Ascending aorta (tissue), 2 donors: ENCODE measurements around the gene SMAD2. TPM values are rescaled to one million over a fixed set of nuclear protein-coding genes. Genes with fewer than 3 reads are reported as not detected.

Experiments
- DNase-seq, 2 donors: peaks; one replicate each; pipeline ENCODE4 v3.0.0-alpha.2; 2019; ENCODE audit warnings: low spot score in 2 of 2
- H3K27ac ChIP-seq, 2 donors: fragments of 200-600 bp; sonication (generic); one replicate each; pipeline ENCODE4 v1.5.1; 2016 to 2017; ENCODE audit warnings: mild to moderate bottlenecking in 1 of 2
- H3K27me3 ChIP-seq: fragments of 200-600 bp; sonication (generic); one replicate; pipeline ENCODE4 v1.5.1; 2017
- H3K36me3 ChIP-seq, 2 donors: fragments of 200-600 bp; sonication (generic); one replicate each; pipeline ENCODE4 v1.5.1; 2016
- H3K4me1 ChIP-seq, 2 donors: fragments of 200-600 bp; sonication (generic); one replicate each; pipeline ENCODE4 v1.5.1; 2016 to 2017; ENCODE audit warnings: mild to moderate bottlenecking in 1 of 2
- H3K4me3 ChIP-seq, 2 donors: fragments of 200-600 bp; sonication (generic); one replicate each; pipeline ENCODE4 v1.5.1; 2016 to 2017; ENCODE audit warnings: mild to moderate bottlenecking in 1 of 2
- H3K9me3 ChIP-seq, 2 donors: fragments of 200-600 bp; sonication (generic); one replicate each; pipeline ENCODE4 v1.5.1; 2016
- CTCF ChIP-seq, 3 experiments: fragments of 200-600 bp in 2 of 3; fragments of 450-650 bp in 1 of 3; sonication (generic) in 2 of 3; IDR thresholded peaks; one replicate each; pipeline ENCODE4 v1.5.1; 2016 to 2019; ENCODE audit warnings: antibody characterized with exemption in 3 of 3, mild to moderate bottlenecking in 1 of 3, moderate library complexity in 1 of 3
- intact Hi-C: fragments of 100-400 bp; cut with DNase I; formaldehyde crosslinking; loops from one replicate; pipeline ENCODE4 v1.15.1; 2023
- total RNA-seq: library from RNA; depleted of rRNA; stranded (reverse); fragments of >200 nt; gene quantifications from one replicate; pipeline ENCODE4 v1.1.0, GENCODE V29; 2016

SMAD2 gene
- total RNA-seq, 1 donor from 2014 or later = 14.0 TPM

DNA sequence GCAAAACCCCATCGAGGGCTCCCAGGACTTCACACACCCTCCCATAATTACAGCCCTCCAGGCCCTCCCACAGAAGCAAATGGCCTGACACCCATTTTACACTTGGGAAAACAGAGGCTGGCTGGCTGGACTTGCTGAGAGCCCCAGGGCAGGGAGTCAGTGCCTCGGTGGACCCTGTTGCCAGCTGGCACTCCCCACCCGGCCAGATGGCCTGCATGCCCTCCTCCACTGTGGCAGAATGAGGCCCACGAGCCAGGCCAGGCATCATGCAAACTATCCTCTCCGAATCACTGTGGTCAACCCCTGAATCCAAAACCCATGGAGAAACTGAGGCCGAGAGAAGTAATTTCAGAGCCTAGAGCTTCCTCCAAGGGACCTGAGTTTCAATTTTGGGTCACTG, 129.7 kb downstream of the SMAD2 start:
- DNase-seq = no peak
- Histone ChIP-seq H3K36me3 (no peaks in the 10 kb centered on the region), H3K27me3 (no peaks in the 10 kb centered on the region), H3K4me3 (no peak overlapping the region), H3K4me1 (no peaks in the 10 kb centered on the region), H3K27ac (no peak overlapping the region), H3K9me3 (peaks cover 0 to 3% of the 10 kb centered on the region in 2 donors)
- TF ChIP-seq CTCF (IDR thresholded peaks at IDR 0.05) = no peak
- intact Hi-C loops = no loop called here

GRCh38 chr18:47800248-47800647, 130.2 kb downstream of the SMAD2 start:
- Histone ChIP-seq H3K27ac (no peak overlapping the region), H3K9me3 (no peaks in the 10 kb centered on the region), H3K36me3 (no peaks in the 10 kb centered on the region), H3K4me1 (peaks cover 0 to 3% of the 10 kb centered on the region in 2 donors), H3K4me3 (no peak overlapping the region), H3K27me3 (no peaks in the 10 kb centered on the region)
- no peak for DNase-seq
- no peak for TF ChIP-seq CTCF (IDR thresholded peaks at IDR 0.05)
- intact Hi-C loops = no loop called here

GRCh38 chr18:47799376-47799775, 131.1 kb downstream of the SMAD2 start:
- Histone ChIP-seq H3K9me3 (no peaks in the 10 kb centered on the region), H3K4me3 (no peak overlapping the region), H3K27me3 (no peaks in the 10 kb centered on the region), H3K27ac (no peak overlapping the region), H3K36me3 (no peaks in the 10 kb centered on the region), H3K4me1 (peaks cover 0 to 6% of the 10 kb centered on the region in 2 donors)
- no peak for TF ChIP-seq CTCF (IDR thresholded peaks at IDR 0.05)
- intact Hi-C loops = no loop called here
- no peak for DNase-seq

DNA sequence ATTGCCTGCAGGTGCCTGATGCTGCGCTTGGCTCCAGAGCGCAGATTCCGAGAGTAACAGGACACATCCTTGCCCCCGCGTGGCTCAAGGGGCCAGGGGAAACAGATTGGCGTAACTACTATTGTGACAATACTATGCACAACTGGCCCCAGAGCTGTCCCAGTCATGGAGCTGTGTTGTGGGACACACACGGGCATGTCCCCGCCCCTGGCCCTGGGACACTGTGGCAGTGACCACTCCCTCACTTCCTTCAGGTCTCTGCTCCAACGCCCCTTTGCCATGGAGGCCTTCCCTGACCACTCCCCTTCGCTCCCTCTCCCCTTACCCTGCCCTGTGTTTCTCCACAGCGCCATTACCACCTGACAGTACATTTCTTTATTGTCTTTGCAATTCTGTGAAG, 132.1 kb downstream of the SMAD2 start:
- no peak for TF ChIP-seq CTCF (IDR thresholded peaks at IDR 0.05)
- no peak for DNase-seq
- intact Hi-C loops = no loop called here
- Histone ChIP-seq H3K36me3 (no peaks in the 10 kb centered on the region), H3K4me3 (no peak overlapping the region), H3K4me1 (peaks cover 0 to 6% of the 10 kb centered on the region in 2 donors), H3K9me3 (no peaks in the 10 kb centered on the region), H3K27ac (no peak overlapping the region), H3K27me3 (no peaks in the 10 kb centered on the region)

- Histone ChIP-seq H3K4me1 (peaks cover 0 to 6% of the 10 kb centered on the region in 2 donors), H3K9me3 (no peaks in the 10 kb centered on the region), H3K27me3 (no peaks in the 10 kb centered on the region), H3K4me3 (no peak overlapping the region), H3K36me3 (no peaks in the 10 kb centered on the region), H3K27ac (no peak overlapping the region)
- DNase-seq = no peak
- TF ChIP-seq CTCF (IDR thresholded peaks at IDR 0.05) = no peak
- intact Hi-C loops = no loop called here
Observed at GRCh38 chr18:47797126-47797525, 133.3 kb downstream of the SMAD2 start.

- H3K27ac ChIP-seq = no peak overlapping the region
- H3K36me3 ChIP-seq = no peaks in the 10 kb centered on the region
- H3K4me1 ChIP-seq = peaks cover 0 to 6% of the 10 kb centered on the region in 2 donors
- H3K4me3 ChIP-seq = peak overlapping the region; percentile 3 to 9
- DNase-seq = no peak
- H3K27me3 ChIP-seq = no peaks in the 10 kb centered on the region
- TF ChIP-seq CTCF (IDR thresholded peaks at IDR 0.05) = no peak
- no peaks in the 10 kb centered on the region for H3K9me3 ChIP-seq
- intact Hi-C loops = no loop called here
Observed at GRCh38 chr18:47795434-47795814, 135.0 kb downstream of the SMAD2 start.
